Fibroblast of lung (primary cell): Measurements from ENCODE around the gene RASSF4. TPM values are rescaled to one million over a fixed set of nuclear protein-coding genes. Genes with fewer than 3 reads are reported as not detected.

Experiments
- DNase-seq, 2 donors: peaks; one replicate each; pipeline versions ENCODE4 v3.0.0 to v3.0.0-alpha.2; 2010; ENCODE audit warnings: low read depth in 2 of 2
- H2AFZ ChIP-seq: 2 replicates; pipeline ENCODE4 v1.5.1; 2012; ENCODE audit warnings: low read length, control low read depth, inconsistent platforms
- H3K27ac ChIP-seq: 2 replicates; pipeline ENCODE4 v1.5.1; 2011; ENCODE audit warnings: low read length, control low read depth; ENCODE audit not compliant: insufficient read depth
- H3K27me3 ChIP-seq: 2 replicates; pipeline ENCODE4 v1.5.1; 2011; ENCODE audit warnings: mild to moderate bottlenecking, low read length; ENCODE audit not compliant: control insufficient read depth, insufficient read depth
- H3K36me3 ChIP-seq: 2 replicates; pipeline ENCODE4 v1.5.1; 2011; ENCODE audit warnings: low read length; ENCODE audit not compliant: control insufficient read depth, insufficient read depth
- H3K4me1 ChIP-seq: 2 replicates; pipeline ENCODE4 v1.5.1; 2011; ENCODE audit warnings: low read length; ENCODE audit not compliant: control insufficient read depth, insufficient read depth; ENCODE audit errors: extremely low read depth
- H3K4me2 ChIP-seq: 2 replicates; pipeline ENCODE4 v1.5.1; 2011; ENCODE audit warnings: low read length, control low read depth; ENCODE audit not compliant: insufficient read depth; ENCODE audit errors: extremely low read depth
- H3K4me3 ChIP-seq, 4 experiments: fragments of 200-600 bp in 1 of 4; sonication (generic) in 1 of 4; replicated peaks in 1 of 4; 2 replicates each; pipeline ENCODE4 v1.5.1; 2011 to 2016; ENCODE audit warnings: low read length in 4 of 4, low read depth in 3 of 4, mild to moderate bottlenecking in 3 of 4, control low read depth in 2 of 4, inconsistent platforms in 1 of 4, mixed read lengths in 1 of 4; ENCODE audit not compliant: insufficient read depth in 1 of 4; ENCODE audit errors: control extremely low read depth in 1 of 4
- H3K79me2 ChIP-seq: 2 replicates; pipeline ENCODE4 v1.5.1; 2012; ENCODE audit warnings: mild to moderate bottlenecking, low read length, inconsistent platforms; ENCODE audit not compliant: control insufficient read depth, insufficient read depth
- H3K9ac ChIP-seq: 2 replicates; pipeline ENCODE4 v1.5.1; 2011; ENCODE audit warnings: mild to moderate bottlenecking, low read length, control low read depth; ENCODE audit not compliant: insufficient read depth
- H3K9me3 ChIP-seq: 2 replicates; pipeline ENCODE4 v1.5.1; 2012; ENCODE audit warnings: low read depth, low read length; ENCODE audit not compliant: control insufficient read depth, insufficient read depth
- H4K20me1 ChIP-seq: 2 replicates; pipeline ENCODE4 v1.5.1; 2011; ENCODE audit warnings: low read length; ENCODE audit not compliant: control insufficient read depth, insufficient read depth; ENCODE audit errors: extremely low read depth
- CTCF ChIP-seq, 2 donors: IDR thresholded peaks in 1 of 2; conservative IDR thresholded peaks in 1 of 2; 1 replicate in 1 of 2; 2 replicates in 1 of 2; pipeline ENCODE4 v1.5.1; 2011 to 2012; ENCODE audit warnings: low read length in 2 of 2, control low read depth in 1 of 2, inconsistent platforms in 1 of 2, low read depth in 1 of 2, mild to moderate bottlenecking in 1 of 2
- EZH2 ChIP-seq: IDR thresholded peaks from 2 replicates; pipeline ENCODE4 v1.5.1; 2012; ENCODE audit warnings: low read length, control low read depth, mild to moderate bottlenecking; ENCODE audit errors: missing control alignments
- polyA plus RNA-seq, 2 donors: library from polyadenylated mRNA; depleted of rRNA in 1 of 2; stranded (reverse) in 1 of 2; unstranded in 1 of 2; fragments of >200 nt; gene quantifications; 2 replicates each; pipeline ENCODE4 v1.2.1, GENCODE V29; 2011 to 2012; ENCODE audit warnings: missing spikeins in 1 of 2
- total RNA-seq: library from RNA; depleted of rRNA; stranded (reverse); fragments of >200 nt; gene quantifications from 2 replicates; pipeline ENCODE4 v1.2.1, GENCODE V29; 2014

Gene RASSF4
- total and polyA plus RNA-seq, 2 donors (not counting 1 experiment from before 2014, with no cell fraction given), result 6.4 to 11.4 TPM

- Histone ChIP-seq H2AFZ (no peak overlapping the region), H3K4me2 (no peak overlapping the region), H3K79me2 (no peaks in the 10 kb centered on the region), H3K9me3 (no peaks in the 10 kb centered on the region), H4K20me1 (no peaks in the 10 kb centered on the region), H3K27ac (no peak overlapping the region), H3K36me3 (no peaks in the 10 kb centered on the region), H3K9ac (no peak overlapping the region), H3K27me3 (peaks cover 12% of the 10 kb centered on the region), H3K4me1 (no peaks in the 10 kb centered on the region), H3K4me3 (no peak overlapping the region)
- no peak for DNase-seq
- TF ChIP-seq CTCF (conservative IDR thresholded peaks at IDR 0.05 in 1 of 2, IDR thresholded peaks at IDR 0.05 in 1 of 2; ENCODE audit: low read depth in 1 of 2, low read length in 2 of 2), result no peak
- no peak for TF ChIP-seq EZH2
These were observed 44.7 kb upstream of the RASSF4 start for GRCh38 chr10:44914891-44915290.

- Histone ChIP-seq H3K36me3 (no peaks in the 10 kb centered on the region), H3K27me3 (peaks cover 7% of the 10 kb centered on the region), H3K9ac (no peak overlapping the region), H4K20me1 (no peaks in the 10 kb centered on the region), H3K4me2 (no peak overlapping the region), H3K27ac (no peak overlapping the region), H3K4me1 (no peaks in the 10 kb centered on the region), H2AFZ (no peak overlapping the region), H3K79me2 (no peaks in the 10 kb centered on the region), H3K9me3 (no peaks in the 10 kb centered on the region), H3K4me3 (no peak overlapping the region)
- DNase-seq, result no peak
- TF ChIP-seq CTCF (conservative IDR thresholded peaks at IDR 0.05 in 1 of 2, IDR thresholded peaks at IDR 0.05 in 1 of 2; ENCODE audit: low read depth in 1 of 2, low read length in 2 of 2), result no peak
- TF ChIP-seq EZH2, result no peak
These were observed 43.2 kb upstream of the RASSF4 start for GRCh38 chr10:44916429-44916828.

GRCh38 chr10:44917848-44918247 lies 41.8 kb upstream of the RASSF4 start:
- no peak overlapping the region for H3K9ac ChIP-seq
- no peaks in the 10 kb centered on the region for H3K4me1 ChIP-seq
- no peaks in the 10 kb centered on the region for H3K79me2 ChIP-seq
- H2AFZ ChIP-seq, result no peak overlapping the region
- no peak overlapping the region for H3K4me3 ChIP-seq
- peaks cover 4% of the 10 kb centered on the region for H3K27me3 ChIP-seq
- no peaks in the 10 kb centered on the region for H4K20me1 ChIP-seq
- no peak for TF ChIP-seq CTCF (conservative IDR thresholded peaks at IDR 0.05 in 1 of 2, IDR thresholded peaks at IDR 0.05 in 1 of 2; ENCODE audit: low read depth in 1 of 2, low read length in 2 of 2)
- TF ChIP-seq EZH2, result no peak
- no peak for DNase-seq
- H3K27ac ChIP-seq, result no peak overlapping the region
- no peak overlapping the region for H3K4me2 ChIP-seq
- no peaks in the 10 kb centered on the region for H3K36me3 ChIP-seq
- H3K9me3 ChIP-seq, result no peaks in the 10 kb centered on the region
